DMS153 treated with DMSO at 0.1 percent for 48 hours (cell line): ENCODE results near the gene PNO1.

ENCODE experiments used
- DNase-seq: peaks from one replicate; lab custom pipeline; 2025; ENCODE audit not compliant: unreplicated experiment; lab: John Stamatoyannopoulos, UW

PNO1 gene

GRCh38 chr2:68193144-68193543 is 35.5 kb downstream of the PNO1 start:
- DNase-seq, result no peak

GRCh38 chr2:68193787-68194372 is 36.2 kb downstream of the PNO1 start:
- no peak for DNase-seq

- DNase-seq, result no peak
These were observed 37.4 kb downstream of the PNO1 start for GRCh38 chr2:68195096-68195495.

GRCh38 chr2:68196120-68196716 is 38.5 kb downstream of the PNO1 start:
- no peak for DNase-seq

GRCh38 chr2:68200157-68200787 is 42.6 kb downstream of the PNO1 start:
- DNase-seq, result no peak

- no peak for DNase-seq
These were observed 45.9 kb downstream of the PNO1 start for GRCh38 chr2:68203587-68203986.

GRCh38 chr2:68206793-68207192 is 49.1 kb downstream of the PNO1 start:
- DNase-seq, result no peak

- DNase-seq, result no peak
These were observed 56.7 kb downstream of the PNO1 start for GRCh38 chr2:68214381-68214780.

GRCh38 chr2:68216454-68217310 is 59.0 kb downstream of the PNO1 start:
- DNase-seq, result no peak

GRCh38 chr2:68217729-68218128 is 60.0 kb downstream of the PNO1 start:
- no peak for DNase-seq

- DNase-seq, result no peak
These were observed 60.7 kb downstream of the PNO1 start for GRCh38 chr2:68218343-68218901.

- no peak for DNase-seq
These were observed 64.6 kb downstream of the PNO1 start for GRCh38 chr2:68222287-68222686.

GRCh38 chr2:68223419-68223818 is 65.7 kb downstream of the PNO1 start:
- DNase-seq, result no peak

GRCh38 chr2:68225119-68225632 is 67.5 kb downstream of the PNO1 start:
- DNase-seq, result no peak
